Measurements from ENCODE around the gene ITM2C. TPM values are rescaled to one million over a fixed set of nuclear protein-coding genes. Genes with fewer than 3 reads are reported as not detected.

ITM2C gene
- polyA plus RNA-seq, 1 donor (not counting 4 experiments of a cell fraction or from before 2014, with no cell fraction given), result 55.0 TPM

- H3K36me3 ChIP-seq (ENCODE audit: control insufficient read depth in 2 of 2, extremely low read depth in 1 of 2, insufficient read depth in 2 of 2, low read length in 2 of 2), result no peaks in the 10 kb centered on the region
- no peaks in the 10 kb centered on the region for H3K27me3 ChIP-seq (ENCODE audit: control insufficient read depth, extremely low read depth, insufficient read depth, low read length)
- FAIRE-seq (no peak), DNase-seq (ENCODE audit: low read depth, low spot score) (no peak)
- H3K9me3 ChIP-seq (ENCODE audit: control insufficient read depth, low read depth, low read length), result no peaks in the 10 kb centered on the region
- no peak overlapping the region for H3K27ac ChIP-seq (ENCODE audit: control insufficient read depth, insufficient read depth, low read length)
- dilution Hi-C loops (cut with MboI; ENCODE audit: extremely low pct_ligation_motif_present, low sequenced_read_pairs), result no loop called here
- H4K20me1 ChIP-seq (ENCODE audit: control insufficient read depth, extremely low read depth, insufficient read depth, low read length), result no peaks in the 10 kb centered on the region
- no peak overlapping the region for H2AFZ ChIP-seq (ENCODE audit: control insufficient read depth, low read length)
- H3K9me1 ChIP-seq (ENCODE audit: control insufficient read depth, extremely low read depth, insufficient read depth, low read length), result no peaks in the 10 kb centered on the region
- no peak overlapping the region for H3K9ac ChIP-seq (ENCODE audit: control insufficient read depth, extremely low read depth, insufficient read depth, low read length)
- H3K4me3 ChIP-seq (ENCODE audit: control insufficient read depth in 2 of 3, extremely low read depth in 1 of 3, insufficient read depth in 2 of 3, low read depth in 1 of 3, low read length in 3 of 3), result no peak overlapping the region
- H3K79me2 ChIP-seq (ENCODE audit: control insufficient read depth, insufficient read depth, low read length), result no peaks in the 10 kb centered on the region
- H3K4me2 ChIP-seq (ENCODE audit: control insufficient read depth, extremely low read depth, insufficient read depth, low read depth, low read length), result no peak overlapping the region
- TF ChIP-seq EZH2 (IDR thresholded peaks at IDR 0.05; ENCODE audit: low read length), result no peak
- TF ChIP-seq, protein P1, sequence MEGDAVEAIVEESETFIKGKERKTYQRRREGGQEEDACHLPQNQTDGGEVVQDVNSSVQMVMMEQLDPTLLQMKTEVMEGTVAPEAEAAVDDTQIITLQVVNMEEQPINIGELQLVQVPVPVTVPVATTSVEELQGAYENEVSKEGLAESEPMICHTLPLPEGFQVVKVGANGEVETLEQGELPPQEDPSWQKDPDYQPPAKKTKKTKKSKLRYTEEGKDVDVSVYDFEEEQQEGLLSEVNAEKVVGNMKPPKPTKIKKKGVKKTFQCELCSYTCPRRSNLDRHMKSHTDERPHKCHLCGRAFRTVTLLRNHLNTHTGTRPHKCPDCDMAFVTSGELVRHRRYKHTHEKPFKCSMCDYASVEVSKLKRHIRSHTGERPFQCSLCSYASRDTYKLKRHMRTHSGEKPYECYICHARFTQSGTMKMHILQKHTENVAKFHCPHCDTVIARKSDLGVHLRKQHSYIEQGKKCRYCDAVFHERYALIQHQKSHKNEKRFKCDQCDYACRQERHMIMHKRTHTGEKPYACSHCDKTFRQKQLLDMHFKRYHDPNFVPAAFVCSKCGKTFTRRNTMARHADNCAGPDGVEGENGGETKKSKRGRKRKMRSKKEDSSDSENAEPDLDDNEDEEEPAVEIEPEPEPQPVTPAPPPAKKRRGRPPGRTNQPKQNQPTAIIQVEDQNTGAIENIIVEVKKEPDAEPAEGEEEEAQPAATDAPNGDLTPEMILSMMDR (optimal IDR thresholded peaks at IDR 0.05 in 1 of 3, IDR thresholded peaks at IDR 0.05 in 1 of 3, conservative IDR thresholded peaks at IDR 0.05 in 1 of 3; ENCODE audit: extremely low read depth in 1 of 3, insufficient read depth in 2 of 3, low read length in 3 of 3), result no peak
- no peaks in the 10 kb centered on the region for H3K4me1 ChIP-seq (ENCODE audit: control insufficient read depth, extremely low read depth, insufficient read depth, low read length)
These were observed 9.7 kb downstream of the ITM2C start for GRCh38 chr2:230874456-230874855.

- TF ChIP-seq, protein P1 (optimal IDR thresholded peaks at IDR 0.05 in 1 of 3, IDR thresholded peaks at IDR 0.05 in 1 of 3, conservative IDR thresholded peaks at IDR 0.05 in 1 of 3; ENCODE audit: extremely low read depth in 1 of 3, insufficient read depth in 2 of 3, low read length in 3 of 3), result no peak
- TF ChIP-seq EZH2 (IDR thresholded peaks at IDR 0.05; ENCODE audit: low read length), result no peak
- Histone ChIP-seq H3K9me3 (ENCODE audit: control insufficient read depth, low read depth, low read length) (no peaks in the 10 kb centered on the region), H4K20me1 (ENCODE audit: control insufficient read depth, extremely low read depth, insufficient read depth, low read length) (no peaks in the 10 kb centered on the region), H3K36me3 (ENCODE audit: control insufficient read depth in 2 of 2, extremely low read depth in 1 of 2, insufficient read depth in 2 of 2, low read length in 2 of 2) (no peaks in the 10 kb centered on the region), H3K4me1 (ENCODE audit: control insufficient read depth, extremely low read depth, insufficient read depth, low read length) (no peaks in the 10 kb centered on the region), H3K9ac (ENCODE audit: control insufficient read depth, extremely low read depth, insufficient read depth, low read length) (no peak overlapping the region), H3K27ac (ENCODE audit: control insufficient read depth, insufficient read depth, low read length) (no peak overlapping the region), H2AFZ (ENCODE audit: control insufficient read depth, low read length) (no peak overlapping the region), H3K4me3 (ENCODE audit: control insufficient read depth in 2 of 3, extremely low read depth in 1 of 3, insufficient read depth in 2 of 3, low read depth in 1 of 3, low read length in 3 of 3) (no peak overlapping the region), H3K79me2 (ENCODE audit: control insufficient read depth, insufficient read depth, low read length) (no peaks in the 10 kb centered on the region), H3K4me2 (ENCODE audit: control insufficient read depth, extremely low read depth, insufficient read depth, low read depth, low read length) (no peak overlapping the region), H3K27me3 (ENCODE audit: control insufficient read depth, extremely low read depth, insufficient read depth, low read length) (no peaks in the 10 kb centered on the region), H3K9me1 (ENCODE audit: control insufficient read depth, extremely low read depth, insufficient read depth, low read length) (no peaks in the 10 kb centered on the region)
- no peak for FAIRE-seq
- DNase-seq (ENCODE audit: low read depth, low spot score), result no peak
- dilution Hi-C loops (cut with MboI; ENCODE audit: extremely low pct_ligation_motif_present, low sequenced_read_pairs), result no loop called here
These were observed 10.1 kb downstream of the ITM2C start for GRCh38 chr2:230874876-230875275.
